GM21576 (cell line): Measurements from ENCODE around the gene FAM120B.
A peak's percentile ranks its signal among the peaks of the same experiment; 100 is the strongest.

Source experiments
- ATAC-seq: cut with Tn5 transposase; IDR thresholded peaks from one replicate; pipeline ENCODE4 v1.9.1; 2021; ENCODE audit warnings: mild to moderate bottlenecking, moderate library complexity; ENCODE audit not compliant: unreplicated experiment

Gene FAM120B

DNA sequence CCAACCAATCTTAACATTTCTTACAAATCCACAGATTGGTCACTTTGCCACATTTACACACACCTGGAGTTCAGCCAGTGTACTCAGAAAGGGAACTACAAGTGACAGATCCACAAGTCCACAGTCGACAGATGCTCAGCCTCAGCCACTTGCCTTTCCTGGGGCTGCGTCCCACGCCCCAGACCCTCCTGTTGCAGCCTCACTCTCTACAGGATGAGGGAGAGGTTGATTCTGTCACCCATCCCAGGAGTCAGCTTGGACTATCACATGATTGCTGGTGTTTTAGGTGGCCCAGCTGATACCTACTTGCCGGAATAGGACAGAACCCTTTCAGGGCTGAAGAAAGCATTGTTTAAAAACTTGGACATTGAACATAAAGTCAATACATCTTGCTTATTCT is 108.8 kb downstream of the FAM120B start:
- ATAC-seq, result no peak

DNA sequence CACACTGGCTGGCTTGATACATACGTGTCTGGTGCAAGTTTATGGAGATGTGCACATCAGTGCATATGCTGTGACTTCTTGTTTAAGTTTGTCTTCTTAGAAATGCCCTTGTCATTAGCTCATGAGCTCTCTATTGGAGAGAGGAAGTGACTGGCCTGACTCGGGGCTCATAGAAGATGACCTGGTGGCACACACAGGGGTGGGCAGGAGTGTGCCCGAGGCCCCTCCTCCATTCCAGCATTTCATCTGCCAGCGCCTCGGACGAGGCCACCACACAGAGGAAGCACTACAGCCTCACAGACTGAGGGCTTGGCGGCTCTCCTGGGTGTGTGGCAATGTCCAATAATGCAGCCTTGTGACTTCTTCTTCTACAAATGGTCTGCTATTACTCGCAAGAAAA is 109.7 kb downstream of the FAM120B start:
- ATAC-seq, result no peak

DNA sequence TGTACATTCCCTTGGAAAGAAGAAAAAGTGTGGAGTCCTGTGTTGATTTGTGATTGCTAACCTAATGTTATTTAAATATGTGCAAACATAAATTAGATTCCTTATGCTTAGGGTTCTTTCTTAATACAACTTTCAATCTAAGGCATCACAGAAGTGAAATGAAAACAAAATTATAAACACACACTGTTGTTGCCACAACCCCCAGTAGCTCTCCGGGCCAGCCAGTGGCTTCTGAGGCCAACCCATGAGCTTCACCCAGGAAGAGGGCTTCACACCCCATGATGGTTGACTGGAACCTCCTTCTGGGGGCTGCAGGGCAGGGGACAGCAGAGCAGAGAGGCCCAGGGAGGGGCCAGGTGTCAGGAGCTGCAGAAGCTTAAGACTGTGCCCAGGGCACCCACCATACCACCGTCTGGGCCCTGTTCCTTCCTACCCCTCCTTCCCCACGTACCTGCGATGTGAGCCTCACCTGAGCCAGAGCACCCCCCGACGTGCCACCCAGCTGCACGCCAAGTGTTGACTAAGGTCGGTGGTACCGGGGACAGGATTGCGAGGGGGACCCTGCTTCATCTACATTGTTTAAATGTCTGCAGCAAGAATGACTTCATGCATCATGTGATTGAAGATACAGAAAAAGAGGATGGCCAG is 110.5 kb downstream of the FAM120B start:
- no peak for ATAC-seq

- ATAC-seq, result no peak
Observed at GRCh38 chr6:170417881-170418280, 111.3 kb downstream of the FAM120B start.

- no peak for ATAC-seq
Observed at GRCh38 chr6:170420283-170420682, 113.7 kb downstream of the FAM120B start.

- no peak for ATAC-seq
Observed at GRCh38 chr6:170420791-170421776, 114.5 kb downstream of the FAM120B start.

DNA sequence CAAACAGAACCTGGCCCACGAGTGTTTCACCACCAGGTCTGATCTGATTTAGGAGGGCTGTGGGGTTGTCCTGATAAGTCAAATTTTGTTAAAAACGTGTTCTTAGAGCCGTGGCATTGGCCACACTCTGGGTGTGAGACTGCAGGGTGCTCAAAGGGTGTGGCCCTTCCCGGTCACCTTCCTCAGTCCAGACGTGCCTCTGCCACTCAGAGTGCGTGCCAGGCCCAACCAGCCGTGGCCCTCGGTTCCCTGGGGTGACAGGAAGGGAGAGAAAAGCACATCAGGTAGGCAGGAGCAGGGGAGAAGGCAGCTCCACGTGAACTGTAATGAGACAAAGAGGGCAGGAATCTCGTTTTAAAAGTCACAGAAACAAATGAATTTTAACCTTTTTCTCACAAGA is 115.4 kb downstream of the FAM120B start:
- ATAC-seq, result no peak

DNA sequence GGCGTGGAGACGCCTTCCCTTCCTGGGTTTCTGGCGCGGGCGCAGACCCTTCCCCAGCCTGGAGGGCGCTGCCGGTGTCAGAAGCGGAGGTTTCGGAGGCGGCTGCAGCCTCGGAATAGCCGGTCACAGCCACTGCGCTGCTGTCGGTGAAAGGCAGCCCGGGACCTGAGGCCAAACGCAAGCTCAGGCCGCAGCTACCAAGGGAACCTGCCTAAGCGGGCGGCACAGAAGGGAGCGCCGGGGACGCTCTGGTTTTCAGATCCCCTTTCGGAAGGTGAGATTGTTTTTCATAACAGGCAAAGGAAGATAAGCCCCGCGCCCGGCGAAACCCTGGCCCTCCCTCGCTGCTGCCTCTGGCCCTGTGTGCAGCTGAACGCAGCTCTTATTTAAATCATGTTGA is 116.5 kb downstream of the FAM120B start:
- ATAC-seq, result no peak

DNA sequence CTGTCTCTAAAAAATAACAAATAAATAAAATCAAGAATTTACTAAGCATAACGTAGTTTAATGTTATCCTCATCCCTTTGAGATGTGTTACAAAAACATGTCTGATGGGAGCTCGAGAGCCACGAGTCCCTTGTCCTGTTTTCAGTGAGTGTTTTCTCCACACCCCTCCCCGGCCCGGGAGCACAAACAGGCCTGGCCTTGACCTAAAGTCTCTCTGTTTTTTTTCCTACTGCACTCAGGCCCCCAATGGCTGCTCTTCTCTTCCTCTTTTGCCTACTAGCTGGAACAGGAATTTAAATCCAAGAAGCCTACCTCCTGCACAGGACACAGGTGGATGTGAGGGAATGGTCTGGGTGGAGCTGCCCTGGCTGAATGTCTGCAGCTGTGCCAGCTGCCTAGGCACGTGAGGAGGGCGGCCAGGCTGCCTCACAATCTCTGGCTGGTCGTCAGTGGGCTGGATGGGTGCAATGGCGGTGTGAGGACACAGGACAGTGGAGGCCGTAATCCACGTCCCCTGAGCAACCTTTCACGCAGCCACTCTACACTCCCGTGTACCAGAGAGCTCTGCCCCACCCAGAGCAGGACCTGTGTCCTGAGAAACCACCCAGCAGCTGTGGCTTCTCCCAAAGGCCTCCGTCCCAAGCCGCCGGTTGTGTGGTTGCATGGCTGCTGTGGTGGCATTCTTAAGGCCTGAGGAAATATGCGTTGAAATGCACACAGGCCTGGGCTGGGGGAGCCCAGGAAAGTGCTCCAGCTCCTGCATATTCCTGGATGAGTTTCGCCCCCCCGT is 117.5 kb downstream of the FAM120B start:
- ATAC-seq, result no peak

DNA sequence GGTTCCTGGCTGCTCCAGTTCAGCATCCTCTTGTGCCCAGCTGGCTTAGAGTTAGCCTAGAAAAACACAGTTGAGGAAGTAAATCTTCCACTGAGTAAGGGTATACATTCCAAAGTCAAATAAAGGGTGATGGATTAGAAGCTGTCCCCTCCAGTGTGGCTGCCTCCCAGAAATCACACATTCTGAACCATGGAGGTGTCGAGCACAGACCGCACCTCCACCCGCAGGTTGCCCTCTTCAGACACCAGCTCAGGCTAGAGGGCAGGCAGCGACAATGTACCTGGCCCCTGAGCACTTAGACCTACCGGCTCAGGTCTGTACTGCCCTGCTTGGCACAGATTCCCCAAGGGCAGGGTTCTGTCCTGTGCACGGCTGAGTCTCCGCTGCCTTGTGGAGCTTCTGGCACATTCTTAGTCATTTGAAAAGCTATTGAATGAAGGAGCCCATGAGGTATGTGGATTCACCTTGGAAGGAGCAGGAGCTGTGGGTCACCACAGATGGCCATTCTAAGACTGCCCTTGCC is 118.1 kb downstream of the FAM120B start:
- no peak for ATAC-seq

GRCh38 chr6:170429450-170429849 is 122.9 kb downstream of the FAM120B start:
- no peak for ATAC-seq

DNA sequence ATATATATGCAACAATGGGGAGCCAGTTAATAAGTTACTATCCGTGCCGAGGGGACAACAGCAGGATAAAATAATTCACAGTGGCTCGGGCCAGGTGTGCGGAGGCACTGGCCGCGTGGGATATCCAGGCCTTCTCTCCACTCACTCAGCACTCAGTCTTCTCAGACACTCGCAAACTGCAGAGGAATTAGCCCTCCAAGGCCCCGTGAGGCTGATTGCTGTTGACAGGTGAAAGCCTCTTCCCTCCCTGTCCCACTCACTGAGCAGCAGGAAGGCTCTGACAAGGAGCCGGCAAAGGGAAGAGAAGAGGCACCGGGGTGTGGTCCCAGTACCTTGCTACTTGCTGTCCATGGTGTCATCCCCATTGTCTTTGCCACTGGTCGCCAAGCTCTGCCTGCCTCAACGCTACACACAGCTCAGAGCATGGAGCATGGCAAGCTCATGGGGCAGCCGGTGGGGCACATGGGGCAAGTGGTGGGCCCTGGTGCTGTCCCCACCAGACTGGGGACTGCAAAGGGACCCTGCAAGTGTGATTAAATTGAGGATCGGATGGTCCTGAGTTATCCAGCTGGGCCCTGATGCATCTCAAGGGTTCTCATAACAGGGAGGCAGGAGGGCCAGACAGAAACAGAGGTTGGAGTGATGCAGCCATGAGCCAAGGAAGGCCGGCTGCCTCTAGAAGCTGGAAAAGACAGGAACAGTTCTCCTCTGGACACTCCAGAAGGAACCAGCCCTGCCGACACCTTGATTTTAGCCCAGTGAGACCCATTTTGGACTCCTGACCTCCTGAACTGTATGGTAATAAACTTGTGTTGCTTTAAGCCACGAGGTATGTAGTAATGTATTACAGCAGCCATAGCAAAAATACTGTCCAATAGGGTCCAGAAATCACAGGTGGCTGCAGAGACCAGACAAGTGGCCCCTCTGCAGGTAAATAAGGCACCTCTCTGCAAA is 126.9 kb downstream of the FAM120B start:
- ATAC-seq, result no peak

- ATAC-seq, result no peak
Observed at GRCh38 chr6:170434117-170434820, 127.7 kb downstream of the FAM120B start.

- ATAC-seq, result no peak
Observed at GRCh38 chr6:170434821-170435155, 128.2 kb downstream of the FAM120B start.

DNA sequence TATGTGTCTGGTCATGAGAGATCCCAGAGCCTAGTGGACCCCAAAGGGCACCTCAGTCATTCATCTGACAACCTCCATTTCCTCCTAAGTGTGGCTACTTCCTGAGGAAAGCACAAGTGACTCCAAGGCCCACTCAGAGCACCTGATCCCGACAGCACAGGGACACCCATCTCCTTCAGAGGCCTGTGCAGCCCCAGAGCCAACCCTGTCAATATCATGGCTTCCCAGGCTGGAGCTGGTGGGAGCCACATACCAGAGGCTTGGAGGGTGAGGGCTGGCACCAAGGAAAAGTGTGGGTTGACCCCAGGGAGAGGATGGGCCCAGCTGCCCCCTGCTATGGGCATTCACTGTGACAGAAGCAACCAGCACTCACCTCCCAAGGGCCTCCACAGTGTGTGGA is 129.2 kb downstream of the FAM120B start:
- ATAC-seq, result no peak

GRCh38 chr6:170436209-170436809 is 129.8 kb downstream of the FAM120B start:
- ATAC-seq, result no peak

DNA sequence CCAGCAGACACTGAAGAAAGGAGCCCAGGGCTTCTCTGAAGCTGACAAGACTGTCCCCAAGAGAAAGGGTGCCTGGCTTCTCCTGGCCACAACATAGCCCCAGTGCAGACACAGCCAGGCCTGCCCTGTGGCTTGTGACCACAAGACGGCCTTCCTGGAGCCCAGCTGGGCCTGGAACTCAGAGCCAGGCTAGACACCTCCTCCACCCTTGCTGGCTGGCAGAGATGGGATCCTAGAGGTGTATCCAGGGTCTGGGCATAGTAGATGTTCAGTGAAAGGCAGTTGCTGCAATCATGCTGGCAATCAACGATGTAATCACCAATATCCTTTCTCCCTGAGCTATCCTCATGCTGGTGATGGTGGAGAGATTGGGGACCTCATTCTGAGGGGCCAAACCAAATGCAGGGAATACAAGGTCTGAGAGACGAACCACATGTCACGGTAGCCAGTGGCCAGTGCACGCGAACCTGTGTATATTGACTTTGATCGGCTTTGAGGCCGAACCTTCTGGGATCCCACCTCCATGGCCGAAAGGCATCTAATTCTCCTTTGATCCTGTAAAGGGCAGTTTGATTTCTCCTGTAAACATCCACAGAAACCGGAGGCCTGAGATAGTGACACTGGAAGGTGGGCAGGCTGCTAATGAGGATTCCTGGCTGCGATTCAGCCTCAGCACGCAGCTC is 131.3 kb downstream of the FAM120B start:
- ATAC-seq, result no peak

- peak; percentile 88 for ATAC-seq
Observed at GRCh38 chr6:170438402-170438753, 131.8 kb downstream of the FAM120B start.

- ATAC-seq, result no peak
Observed at GRCh38 chr6:170438861-170439260, 132.3 kb downstream of the FAM120B start.
